Spleen (tissue), 7 donors: Measurements from ENCODE around the gene CSNK2A1.

ENCODE experiments used
- POLR2A ChIP-seq, 3 donors: fragments of 450-650 bp; IDR thresholded peaks; one replicate each; pipeline ENCODE4 v1.5.1; 2017; ENCODE audit warnings: antibody characterized with exemption in 3 of 3, mild to moderate bottlenecking in 1 of 3
- POLR2AphosphoS5 ChIP-seq, 3 donors: sonication (generic); formaldehyde crosslinking; IDR thresholded peaks; one replicate each; pipeline ENCODE4 v1.5.1; 2017; ENCODE audit warnings: antibody characterized with exemption in 3 of 3
- TF ChIP-seq, protein P1 (sequence below), 11 experiments: fragments of 200-600 bp in 7 of 11; fragments of 450-650 bp in 4 of 11; sonication (generic) in 4 of 11; IDR thresholded peaks in 8 of 11; conservative IDR thresholded peaks in 3 of 11; 1 replicate in 7 of 11; 2 replicates in 4 of 11; pipeline versions ENCODE4 v1.4.0 to v1.8.0; 2016 to 2021; ENCODE audit warnings: antibody characterized with exemption in 11 of 11, inconsistent platforms in 4 of 11, mild to moderate bottlenecking in 1 of 11
- donor health status: DM: no; HTN: no; CAD: no; lungs with moderate emphysema.
- donor health status: DM: no; HTN: no; CAD: no.
- donor health status: DM: no; HTN: no; CAD: no.

DNA sequence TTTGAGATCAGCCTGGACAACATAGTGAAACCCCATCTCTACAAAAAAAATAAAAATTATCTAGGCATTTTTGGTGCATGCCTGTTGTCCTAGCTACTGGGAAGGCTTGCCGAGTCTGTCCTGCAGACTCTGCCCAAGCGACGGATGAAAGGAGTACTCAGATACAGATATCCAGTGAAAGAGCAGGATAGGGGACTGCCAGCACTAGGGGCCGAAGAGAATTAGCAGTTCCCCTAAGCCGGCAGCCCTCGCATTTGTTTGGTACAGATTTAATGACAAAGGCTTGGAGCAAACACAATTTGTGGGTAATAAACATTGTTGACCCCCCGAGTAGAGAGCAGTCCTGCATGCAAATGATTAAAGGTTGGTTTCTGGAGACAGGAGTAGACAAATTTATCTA, 75.8 kb downstream of the CSNK2A1 start:
- TF ChIP-seq, protein P1, sequence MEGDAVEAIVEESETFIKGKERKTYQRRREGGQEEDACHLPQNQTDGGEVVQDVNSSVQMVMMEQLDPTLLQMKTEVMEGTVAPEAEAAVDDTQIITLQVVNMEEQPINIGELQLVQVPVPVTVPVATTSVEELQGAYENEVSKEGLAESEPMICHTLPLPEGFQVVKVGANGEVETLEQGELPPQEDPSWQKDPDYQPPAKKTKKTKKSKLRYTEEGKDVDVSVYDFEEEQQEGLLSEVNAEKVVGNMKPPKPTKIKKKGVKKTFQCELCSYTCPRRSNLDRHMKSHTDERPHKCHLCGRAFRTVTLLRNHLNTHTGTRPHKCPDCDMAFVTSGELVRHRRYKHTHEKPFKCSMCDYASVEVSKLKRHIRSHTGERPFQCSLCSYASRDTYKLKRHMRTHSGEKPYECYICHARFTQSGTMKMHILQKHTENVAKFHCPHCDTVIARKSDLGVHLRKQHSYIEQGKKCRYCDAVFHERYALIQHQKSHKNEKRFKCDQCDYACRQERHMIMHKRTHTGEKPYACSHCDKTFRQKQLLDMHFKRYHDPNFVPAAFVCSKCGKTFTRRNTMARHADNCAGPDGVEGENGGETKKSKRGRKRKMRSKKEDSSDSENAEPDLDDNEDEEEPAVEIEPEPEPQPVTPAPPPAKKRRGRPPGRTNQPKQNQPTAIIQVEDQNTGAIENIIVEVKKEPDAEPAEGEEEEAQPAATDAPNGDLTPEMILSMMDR (IDR thresholded peaks at IDR 0.05 in 8 of 11, conservative IDR thresholded peaks at IDR 0.05 in 3 of 11) = no peak
- TF ChIP-seq POLR2A (IDR thresholded peaks at IDR 0.05) = no peak
- no peak for TF ChIP-seq POLR2AphosphoS5 (IDR thresholded peaks at IDR 0.05)
